GM12878 (cell line): ENCODE measurements around the gene BCKDHB. TPM values are rescaled to one million over a fixed set of nuclear protein-coding genes. Genes with fewer than 3 reads are reported as not detected.

Source experiments
- ATAC-seq: fragments of 200-7000 bp; cut with Tn5 transposase; 3 replicates; pipeline ENCODE4 v1.9.1; 2020; ENCODE audit warnings: mild to moderate bottlenecking, moderate library complexity
- BruUV-seq: library from RNA; stranded (reverse); fragments of 400-500 nt; replicated peaks from 2 replicates; lab custom pipeline; 2021; lab: Mats Ljungman, UMichigan
- CTCF ChIA-PET: fragments of 300-600 bp; sonication (Branson Sonifier 250); formaldehyde crosslinking; extraction: SDS; loops from one replicate; lab custom pipeline; 2021; ENCODE audit warnings: inconsistent platforms; lab: Yijun Ruan, JAX
- POLR2A ChIA-PET: fragments of 350-600 bp; formaldehyde crosslinking; extraction: SDS; loops from one replicate; lab custom pipeline; 2021; ENCODE audit warnings: inconsistent platforms; lab: Charles Lee
- RAD21 ChIA-PET: fragments of 300-600 bp; sonication (Branson Sonifier 250); formaldehyde crosslinking; loops from one replicate; lab custom pipeline; 2023; ENCODE audit warnings: antibody characterized with exemption; ENCODE audit not compliant: unreplicated experiment; lab: Charles Lee
- SMC1A ChIA-PET: fragments of 300-600 bp; sonication (Branson Sonifier 250); formaldehyde crosslinking; loops from one replicate; lab custom pipeline; 2023; ENCODE audit not compliant: unreplicated experiment, uncharacterized antibody; lab: Charles Lee
- DNase-seq: peaks from one replicate; pipeline ENCODE4 v3.0.0-alpha.2; 2011; ENCODE audit warnings: low read depth, low spot score
- FAIRE-seq: peaks from 3 replicates; lab custom pipeline; 2011; peaks lifted over from hg19 to GRCh38; lab: Jason Lieb, UNC
- H2AFZ ChIP-seq: 2 replicates; pipeline ENCODE4 v1.6.0; 2011; ENCODE audit warnings: low read depth, low read length, control low read depth; ENCODE audit not compliant: control insufficient read depth
- H3K27ac ChIP-seq: 2 replicates; pipeline ENCODE4 v1.5.1; 2011; ENCODE audit warnings: control low read depth; ENCODE audit not compliant: control insufficient read depth, insufficient read depth
- H3K27me3 ChIP-seq, 2 experiments: replicated peaks in 1 of 2; 2 replicates each; pipeline versions ENCODE4 v1.6.0 to v1.6.1; 2011; ENCODE audit warnings: low read length in 1 of 2; ENCODE audit not compliant: control insufficient read depth in 2 of 2, insufficient read depth in 2 of 2
- H3K36me3 ChIP-seq, 2 experiments: 2 replicates each; pipeline ENCODE4 v1.5.1; 2011; ENCODE audit warnings: low read length in 1 of 2; ENCODE audit not compliant: control insufficient read depth in 2 of 2, insufficient read depth in 2 of 2
- H3K4me1 ChIP-seq: 2 replicates; pipeline ENCODE4 v1.6.1; 2011; ENCODE audit warnings: mild to moderate bottlenecking, low read length, moderate library complexity, mixed read lengths; ENCODE audit not compliant: control insufficient read depth, insufficient read depth
- H3K4me2 ChIP-seq: 2 replicates; pipeline ENCODE4 v1.6.0; 2011; ENCODE audit warnings: control low read depth; ENCODE audit not compliant: control insufficient read depth, insufficient read depth
- H3K4me3 ChIP-seq: fragments of 200-600 bp; sonication (generic); 2 replicates; pipeline ENCODE4 v1.5.1; 2016
- H3K79me2 ChIP-seq: 2 replicates; pipeline ENCODE4 v1.6.0; 2011; ENCODE audit warnings: low read length; ENCODE audit not compliant: control insufficient read depth, insufficient read depth
- H3K9ac ChIP-seq: 2 replicates; pipeline ENCODE4 v1.8.0; 2011; ENCODE audit warnings: low read length, control low read depth, mixed read lengths; ENCODE audit not compliant: control insufficient read depth, insufficient read depth
- H3K9me3 ChIP-seq: replicated peaks from 3 replicates; pipeline ENCODE4 v1.5.1; 2011; ENCODE audit warnings: mild to moderate bottlenecking, low read length; ENCODE audit not compliant: control insufficient read depth, insufficient read depth
- H4K20me1 ChIP-seq: 2 replicates; pipeline ENCODE4 v1.6.0; 2011; ENCODE audit not compliant: control insufficient read depth, insufficient read depth
- ASH2L ChIP-seq: fragments of 300-600, 200-600 bp; sonication (generic); IDR thresholded peaks from 2 replicates; pipeline ENCODE4 v1.6.1; 2017; ENCODE audit warnings: low read depth, mild to moderate bottlenecking, borderline replicate concordance
- ETV6 ChIP-seq, 2 experiments: fragments of 450-650 bp in 1 of 2; IDR thresholded peaks in 1 of 2; conservative IDR thresholded peaks in 1 of 2; 2 replicates each; pipeline ENCODE4 v1.6.1; 2014; ENCODE audit warnings: antibody characterized with exemption in 1 of 2, borderline replicate concordance in 1 of 2, low read depth in 1 of 2, mild to moderate bottlenecking in 1 of 2, moderate library complexity in 1 of 2
- FOS ChIP-seq: IDR thresholded peaks from 3 replicates; pipeline ENCODE4 v1.6.1; 2011; ENCODE audit warnings: borderline replicate concordance; ENCODE audit not compliant: insufficient read length; ENCODE audit errors: extremely low read depth
- HDAC2 ChIP-seq: fragments of 200-600 bp; sonication (generic); IDR thresholded peaks from 2 replicates; pipeline ENCODE4 v1.6.1; 2017
- HDAC6 ChIP-seq: fragments of 200-600 bp; sonication (generic); IDR thresholded peaks from one replicate; pipeline ENCODE4 v1.8.0; 2017; ENCODE audit warnings: antibody characterized with exemption; ENCODE audit not compliant: unreplicated experiment
- PAX5 ChIP-seq: IDR thresholded peaks from 2 replicates; pipeline ENCODE4 v1.6.1; 2011; ENCODE audit warnings: low read depth, low read length, borderline replicate concordance
- PAX8 ChIP-seq: fragments of 450-650 bp; IDR thresholded peaks from 2 replicates; pipeline ENCODE4 v1.6.1; 2017; ENCODE audit warnings: mild to moderate bottlenecking, moderate library complexity
- SREBF1 ChIP-seq: IDR thresholded peaks from 2 replicates; pipeline ENCODE4 v1.6.1; 2012; ENCODE audit warnings: mild to moderate bottlenecking, low read length
- ZBED1 ChIP-seq: IDR thresholded peaks from 2 replicates; pipeline ENCODE4 v1.6.1; 2016; ENCODE audit warnings: borderline replicate concordance
- WGBS: methylation state at CpG from one replicate; pipeline ENCODE4 v1.1.6; 2016; ENCODE audit warnings: low lambda C conversion rate; ENCODE audit not compliant: insufficient replicate concordance, insufficient coverage; ENCODE audit errors: missing lambda C conversion rate; 5-methylcytosine and 5-hydroxymethylcytosine counted together
- in situ Hi-C: fragments of 300-500 bp; cut with MboI; formaldehyde crosslinking; loops from 9 replicates; pipeline ENCODE4 v1.14.3; 2018; ENCODE audit warnings: mixed read lengths
- intact Hi-C: fragments of 100-400 bp; cut with micrococcal nuclease; formaldehyde crosslinking; loops from one replicate; pipeline ENCODE4 v1.14.2; 2022; ENCODE audit not compliant: unreplicated experiment
- polyA plus RNA-seq, 11 experiments: library from polyadenylated mRNA; depleted of rRNA in 4 of 11; unstranded in 6 of 11; stranded (reverse) in 5 of 11; fragments of >200 nt; fragmentation: Nextera tagmentation in 4 of 11; fragmentation: Illumina TruSeq in 1 of 11; extraction: Ambion mirVana in 4 of 11; extraction: Trizol in 1 of 11; gene quantifications; 1 replicate in 1 of 11; 2 replicates in 10 of 11; pipeline versions ENCODE4 v1.2.1 to v1.2.3, GENCODE V29; 2011 to 2016; ENCODE audit warnings: inconsistent platforms in 2 of 11, missing spikeins in 2 of 11, low read depth in 1 of 11
- total RNA-seq, 4 experiments: library from RNA; depleted of rRNA in 3 of 4; stranded (reverse); fragments of >200 nt in 3 of 4; fragmentation: Illumina TruSeq in 1 of 4; extraction: Trizol in 1 of 4; gene quantifications; 2 replicates each; pipeline versions ENCODE4 v1.2.1 to v1.2.3, GENCODE V29; 2013 to 2021
- TF ChIP-seq, protein P1 (sequence below): fragments of 450-650 bp; IDR thresholded peaks from 2 replicates; pipeline ENCODE4 v1.6.1; 2016; ENCODE audit warnings: mild to moderate bottlenecking, moderate library complexity, borderline replicate concordance
- TF ChIP-seq, protein P2 (sequence below): fragments of 450-650 bp; IDR thresholded peaks from 2 replicates; pipeline ENCODE4 v1.6.1; 2017; ENCODE audit warnings: low read depth, mild to moderate bottlenecking, moderate library complexity
- TF ChIP-seq, protein P3 (sequence below): IDR thresholded peaks from 2 replicates; pipeline ENCODE4 v1.6.1; 2012; ENCODE audit warnings: low read length, inconsistent platforms
- TF ChIP-seq, protein P4 (sequence below): fragments of 450-650 bp; IDR thresholded peaks from 2 replicates; pipeline ENCODE4 v1.6.1; 2017; ENCODE audit warnings: mild to moderate bottlenecking

BCKDHB gene
- total and polyA plus RNA-seq, 10 of the 15 experiments (the other 5 are each of a cell fraction or from before 2014, with no cell fraction given): 12.9 to 57.1 (median 25.3) TPM

DNA sequence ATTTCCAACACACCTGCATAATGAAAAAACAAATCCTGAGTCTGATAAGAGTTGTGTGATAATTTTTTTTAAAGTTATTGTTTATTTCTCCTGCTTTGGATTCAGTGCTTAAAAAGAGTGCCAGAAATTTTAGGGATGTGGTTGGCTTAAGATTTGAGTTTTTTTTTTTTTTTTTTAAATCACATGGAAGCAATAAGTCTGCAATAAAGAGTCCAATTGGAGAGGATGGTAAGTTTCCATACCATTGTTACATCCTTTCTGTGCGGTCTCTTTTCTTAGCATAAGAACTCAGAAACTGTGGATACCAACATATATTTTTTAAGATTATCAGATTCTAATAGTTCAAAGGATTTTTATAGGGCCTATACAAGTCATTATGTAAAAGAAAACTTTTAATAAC lies 171.0 kb downstream of the BCKDHB start:
- RAD21 ChIA-PET: interaction anchor here (0.7 kb wide), 1 partner anchor 21 kb away, joined by 3 read pairs; no protein-coding TSS in a partner anchor
- Histone ChIP-seq H2AFZ (no peak overlapping the region), H3K9me3 (no peaks in the 10 kb centered on the region), H3K4me1 (peaks cover 3% of the 10 kb centered on the region; the same call in 1 of the 2 replicates), H3K9ac (no peak overlapping the region)
- FAIRE-seq: no peak
- TF ChIP-seq, protein P1, sequence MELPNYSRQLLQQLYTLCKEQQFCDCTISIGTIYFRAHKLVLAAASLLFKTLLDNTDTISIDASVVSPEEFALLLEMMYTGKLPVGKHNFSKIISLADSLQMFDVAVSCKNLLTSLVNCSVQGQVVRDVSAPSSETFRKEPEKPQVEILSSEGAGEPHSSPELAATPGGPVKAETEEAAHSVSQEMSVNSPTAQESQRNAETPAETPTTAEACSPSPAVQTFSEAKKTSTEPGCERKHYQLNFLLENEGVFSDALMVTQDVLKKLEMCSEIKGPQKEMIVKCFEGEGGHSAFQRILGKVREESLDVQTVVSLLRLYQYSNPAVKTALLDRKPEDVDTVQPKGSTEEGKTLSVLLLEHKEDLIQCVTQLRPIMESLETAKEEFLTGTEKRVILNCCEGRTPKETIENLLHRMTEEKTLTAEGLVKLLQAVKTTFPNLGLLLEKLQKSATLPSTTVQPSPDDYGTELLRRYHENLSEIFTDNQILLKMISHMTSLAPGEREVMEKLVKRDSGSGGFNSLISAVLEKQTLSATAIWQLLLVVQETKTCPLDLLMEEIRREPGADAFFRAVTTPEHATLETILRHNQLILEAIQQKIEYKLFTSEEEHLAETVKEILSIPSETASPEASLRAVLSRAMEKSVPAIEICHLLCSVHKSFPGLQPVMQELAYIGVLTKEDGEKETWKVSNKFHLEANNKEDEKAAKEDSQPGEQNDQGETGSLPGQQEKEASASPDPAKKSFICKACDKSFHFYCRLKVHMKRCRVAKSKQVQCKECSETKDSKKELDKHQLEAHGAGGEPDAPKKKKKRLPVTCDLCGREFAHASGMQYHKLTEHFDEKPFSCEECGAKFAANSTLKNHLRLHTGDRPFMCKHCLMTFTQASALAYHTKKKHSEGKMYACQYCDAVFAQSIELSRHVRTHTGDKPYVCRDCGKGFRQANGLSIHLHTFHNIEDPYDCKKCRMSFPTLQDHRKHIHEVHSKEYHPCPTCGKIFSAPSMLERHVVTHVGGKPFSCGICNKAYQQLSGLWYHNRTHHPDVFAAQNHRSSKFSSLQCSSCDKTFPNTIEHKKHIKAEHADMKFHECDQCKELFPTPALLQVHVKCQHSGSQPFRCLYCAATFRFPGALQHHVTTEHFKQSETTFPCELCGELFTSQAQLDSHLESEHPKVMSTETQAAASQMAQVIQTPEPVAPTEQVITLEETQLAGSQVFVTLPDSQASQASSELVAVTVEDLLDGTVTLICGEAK: no peak
- TF ChIP-seq FOS (no peak), SREBF1 (no peak), PAX8 (no peak), HDAC6 (no peak), PAX5 (no peak), ASH2L (no peak), ETV6 (conservative IDR thresholded peaks at IDR 0.05 in 1 of 2, IDR thresholded peaks at IDR 0.05 in 1 of 2; ENCODE audit: borderline replicate concordance in 1 of 2, low read depth in 1 of 2) (no peak), ZBED1 (no peak), HDAC2 (no peak)
- TF ChIP-seq, protein P2, sequence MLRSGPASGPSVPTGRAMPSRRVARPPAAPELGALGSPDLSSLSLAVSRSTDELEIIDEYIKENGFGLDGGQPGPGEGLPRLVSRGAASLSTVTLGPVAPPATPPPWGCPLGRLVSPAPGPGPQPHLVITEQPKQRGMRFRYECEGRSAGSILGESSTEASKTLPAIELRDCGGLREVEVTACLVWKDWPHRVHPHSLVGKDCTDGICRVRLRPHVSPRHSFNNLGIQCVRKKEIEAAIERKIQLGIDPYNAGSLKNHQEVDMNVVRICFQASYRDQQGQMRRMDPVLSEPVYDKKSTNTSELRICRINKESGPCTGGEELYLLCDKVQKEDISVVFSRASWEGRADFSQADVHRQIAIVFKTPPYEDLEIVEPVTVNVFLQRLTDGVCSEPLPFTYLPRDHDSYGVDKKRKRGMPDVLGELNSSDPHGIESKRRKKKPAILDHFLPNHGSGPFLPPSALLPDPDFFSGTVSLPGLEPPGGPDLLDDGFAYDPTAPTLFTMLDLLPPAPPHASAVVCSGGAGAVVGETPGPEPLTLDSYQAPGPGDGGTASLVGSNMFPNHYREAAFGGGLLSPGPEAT: no peak
- TF ChIP-seq, protein P3, sequence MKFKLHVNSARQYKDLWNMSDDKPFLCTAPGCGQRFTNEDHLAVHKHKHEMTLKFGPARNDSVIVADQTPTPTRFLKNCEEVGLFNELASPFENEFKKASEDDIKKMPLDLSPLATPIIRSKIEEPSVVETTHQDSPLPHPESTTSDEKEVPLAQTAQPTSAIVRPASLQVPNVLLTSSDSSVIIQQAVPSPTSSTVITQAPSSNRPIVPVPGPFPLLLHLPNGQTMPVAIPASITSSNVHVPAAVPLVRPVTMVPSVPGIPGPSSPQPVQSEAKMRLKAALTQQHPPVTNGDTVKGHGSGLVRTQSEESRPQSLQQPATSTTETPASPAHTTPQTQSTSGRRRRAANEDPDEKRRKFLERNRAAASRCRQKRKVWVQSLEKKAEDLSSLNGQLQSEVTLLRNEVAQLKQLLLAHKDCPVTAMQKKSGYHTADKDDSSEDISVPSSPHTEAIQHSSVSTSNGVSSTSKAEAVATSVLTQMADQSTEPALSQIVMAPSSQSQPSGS: no peak
- TF ChIP-seq, protein P4, sequence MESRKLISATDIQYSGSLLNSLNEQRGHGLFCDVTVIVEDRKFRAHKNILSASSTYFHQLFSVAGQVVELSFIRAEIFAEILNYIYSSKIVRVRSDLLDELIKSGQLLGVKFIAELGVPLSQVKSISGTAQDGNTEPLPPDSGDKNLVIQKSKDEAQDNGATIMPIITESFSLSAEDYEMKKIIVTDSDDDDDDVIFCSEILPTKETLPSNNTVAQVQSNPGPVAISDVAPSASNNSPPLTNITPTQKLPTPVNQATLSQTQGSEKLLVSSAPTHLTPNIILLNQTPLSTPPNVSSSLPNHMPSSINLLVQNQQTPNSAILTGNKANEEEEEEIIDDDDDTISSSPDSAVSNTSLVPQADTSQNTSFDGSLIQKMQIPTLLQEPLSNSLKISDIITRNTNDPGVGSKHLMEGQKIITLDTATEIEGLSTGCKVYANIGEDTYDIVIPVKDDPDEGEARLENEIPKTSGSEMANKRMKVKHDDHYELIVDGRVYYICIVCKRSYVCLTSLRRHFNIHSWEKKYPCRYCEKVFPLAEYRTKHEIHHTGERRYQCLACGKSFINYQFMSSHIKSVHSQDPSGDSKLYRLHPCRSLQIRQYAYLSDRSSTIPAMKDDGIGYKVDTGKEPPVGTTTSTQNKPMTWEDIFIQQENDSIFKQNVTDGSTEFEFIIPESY: no peak
- TF ChIP-seq, all 136 proteins: peak for 0
- H3K79me2 ChIP-seq: no peaks in the 10 kb centered on the region
- no TSS peak for BruUV-seq
- ATAC-seq: no peak
- ChIA-PET SMC1A (interaction anchor here (0.6 to 1.1 kb wide), 2 partner anchors 11 to 49 kb away, joined by 3 read pairs; no protein-coding TSS in a partner anchor), POLR2A (interaction anchor here (0.7 kb wide), 1 partner anchor 43 kb away, joined by 4 read pairs; no protein-coding TSS in a partner anchor), CTCF (no interaction called here)
- no peaks in the 10 kb centered on the region for H3K27me3 ChIP-seq
- no peak overlapping the region for H3K4me2 ChIP-seq
- intact Hi-C loops: no loop called here
- H3K36me3 ChIP-seq: no peaks in the 10 kb centered on the region
- no peak overlapping the region for H3K4me3 ChIP-seq
- no peak overlapping the region for H3K27ac ChIP-seq
- H4K20me1 ChIP-seq: no peaks in the 10 kb centered on the region
- 100% methylated on average over 1 of the region's 1 CpG for WGBS
- DNase-seq: no peak
- in situ Hi-C loops: no loop called here
